NCI-H1092 (cell line): ENCODE data around the gene SELL.
"Not testable (repeated sequence)": the region's sequence is repeated elsewhere in the genome, so short reads cannot be mapped to it uniquely, and the experiment has no call there.

Experiments used
- DNase-seq: peaks from one replicate; lab custom pipeline; 2025; lab: John Stamatoyannopoulos, UW

Gene SELL

GRCh38 chr1:169704797-169705196, 6.6 kb downstream of the SELL start:
- no peak for DNase-seq

- DNase-seq, result no peak
These were observed 10.0 kb downstream of the SELL start for GRCh38 chr1:169701261-169702005.

GRCh38 chr1:169699707-169700106, 11.7 kb downstream of the SELL start:
- DNase-seq, result no peak

GRCh38 chr1:169698976-169699375, 12.4 kb downstream of the SELL start:
- DNase-seq, result no peak

GRCh38 chr1:169697755-169698154, 13.7 kb downstream of the SELL start:
- no peak for DNase-seq

- no peak for DNase-seq
These were observed 14.9 kb downstream of the SELL start for GRCh38 chr1:169696273-169697100.

GRCh38 chr1:169694304-169695075, 16.9 kb downstream of the SELL start:
- DNase-seq, result no peak

- no peak for DNase-seq
These were observed 18.5 kb downstream of the SELL start for GRCh38 chr1:169692756-169693460.

GRCh38 chr1:169690489-169690888, 20.9 kb downstream of the SELL start:
- no peak for DNase-seq

GRCh38 chr1:169689395-169689794, 22.0 kb downstream of the SELL start:
- no peak for DNase-seq

GRCh38 chr1:169688377-169688776, 23.0 kb downstream of the SELL start:
- DNase-seq, result not testable (repeated sequence)

GRCh38 chr1:169683661-169684060, 27.8 kb downstream of the SELL start:
- DNase-seq, result no peak

GRCh38 chr1:169683168-169683567, 28.3 kb downstream of the SELL start:
- not testable (repeated sequence) for DNase-seq

GRCh38 chr1:169682071-169682470, 29.3 kb downstream of the SELL start:
- DNase-seq, result no peak

- DNase-seq, result no peak
These were observed 30.3 kb downstream of the SELL start for GRCh38 chr1:169681140-169681539.

- DNase-seq, result no peak
These were observed 30.9 kb downstream of the SELL start for GRCh38 chr1:169680377-169681019.

GRCh38 chr1:169679692-169680091, 31.7 kb downstream of the SELL start:
- no peak for DNase-seq

GRCh38 chr1:169676001-169676400, 35.4 kb downstream of the SELL start:
- no peak for DNase-seq

GRCh38 chr1:169670836-169671235, 40.6 kb downstream of the SELL start:
- DNase-seq, result no peak

GRCh38 chr1:169670244-169670643, 41.2 kb downstream of the SELL start:
- DNase-seq, result not testable (repeated sequence)
